GM21447 (cell line): ENCODE measurements around the gene CBARP.

Experiments
- ATAC-seq: cut with Tn5 transposase; IDR thresholded peaks from one replicate; pipeline ENCODE4 v1.9.1; 2021; ENCODE audit not compliant: unreplicated experiment

Gene CBARP

DNA sequence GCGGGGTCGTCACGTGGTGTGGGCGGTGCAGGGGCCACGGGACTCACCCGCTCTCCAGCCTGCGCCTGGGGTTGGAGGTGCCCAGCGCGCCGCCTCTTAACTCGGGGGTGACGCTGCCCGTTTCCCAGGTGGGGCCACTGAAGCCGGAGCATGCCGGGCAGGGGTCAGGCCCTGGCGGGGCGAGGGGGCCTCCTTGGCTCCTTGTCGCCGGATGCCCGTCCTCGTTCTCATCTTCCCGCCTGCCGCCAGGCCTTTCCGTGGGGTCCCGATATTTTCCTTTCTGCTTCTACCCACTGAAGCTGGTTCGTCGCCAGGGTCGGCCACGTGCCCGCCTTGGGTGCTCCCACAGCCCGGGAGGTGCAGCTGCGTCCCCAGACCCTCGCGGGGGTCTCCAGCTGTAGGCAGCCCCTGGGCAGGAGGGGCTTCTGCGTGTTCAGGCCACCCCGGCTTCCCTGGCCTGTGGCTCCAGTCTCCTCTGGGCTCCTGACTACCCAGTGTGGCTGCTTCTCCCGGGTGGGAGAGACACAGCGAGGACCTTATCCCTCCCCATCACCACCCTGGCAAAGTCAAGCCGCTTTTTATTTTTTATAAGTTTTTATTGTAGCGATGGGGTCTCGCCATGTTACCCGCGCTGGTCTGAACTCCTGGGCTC is 38.3 kb upstream of the CBARP start:
- no peak for ATAC-seq

DNA sequence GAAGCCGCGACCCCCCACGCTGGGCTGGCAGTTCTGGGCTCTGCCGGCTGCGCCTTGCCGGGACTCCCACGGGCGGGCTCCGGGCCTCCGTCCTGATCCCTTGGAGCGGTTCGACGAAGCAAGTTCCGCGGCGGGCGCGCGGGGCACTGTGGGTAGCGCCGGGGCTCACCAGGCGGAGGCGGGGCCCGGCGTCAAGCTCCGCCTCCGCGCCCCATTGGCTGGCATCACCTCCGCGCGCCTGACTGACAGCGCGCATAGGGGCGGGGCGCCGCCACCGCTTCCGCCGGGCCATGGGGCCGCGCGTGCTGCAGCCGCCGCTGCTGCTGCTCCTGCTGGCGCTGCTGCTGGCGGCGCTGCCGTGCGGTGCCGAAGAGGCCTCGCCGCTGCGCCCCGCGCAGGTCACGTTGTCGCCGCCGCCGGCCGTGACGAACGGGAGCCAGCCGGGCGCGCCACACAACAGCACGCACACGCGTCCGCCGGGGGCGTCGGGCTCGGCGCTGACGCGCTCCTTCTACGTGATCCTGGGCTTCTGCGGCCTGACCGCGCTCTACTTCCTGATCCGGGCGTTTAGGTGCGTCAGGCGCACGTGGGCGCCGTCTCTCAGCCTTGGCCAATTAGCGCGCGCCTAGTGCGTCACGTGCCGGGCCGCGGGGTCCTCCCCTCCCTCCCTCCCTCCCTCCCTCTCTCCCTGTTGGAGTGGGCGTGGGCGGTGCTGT is 37.6 kb upstream of the CBARP start, which contains the start of gene FAM174C:
Gene FAM174C, plus strand, starts transcription at position 271 of the 716 bp plus-strand sequence. Its CDS starts 20 bp downstream, at position 291.
- peak; percentile 68 for ATAC-seq

DNA sequence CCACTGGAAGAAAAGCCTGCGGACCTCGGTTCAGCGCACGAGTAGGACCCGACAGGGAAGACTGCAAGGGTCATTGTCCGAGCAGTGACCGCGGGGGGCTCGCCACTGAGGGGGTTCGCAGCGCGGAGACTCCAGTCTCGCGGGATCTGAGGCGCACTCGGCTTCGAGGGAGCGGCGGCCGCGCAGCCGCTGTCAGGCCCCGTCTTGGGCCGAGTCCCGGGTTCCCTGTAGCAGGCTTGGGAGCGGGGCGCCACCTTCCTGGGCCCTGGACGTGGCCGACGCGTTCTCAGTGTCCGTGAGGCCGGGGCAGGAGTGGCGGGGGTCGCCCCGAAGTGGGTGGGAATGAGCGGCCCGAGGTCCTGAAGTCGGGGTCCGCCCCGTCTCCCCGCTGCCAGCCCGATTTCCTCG is 37.1 kb upstream of the CBARP start:
- no peak for ATAC-seq

DNA sequence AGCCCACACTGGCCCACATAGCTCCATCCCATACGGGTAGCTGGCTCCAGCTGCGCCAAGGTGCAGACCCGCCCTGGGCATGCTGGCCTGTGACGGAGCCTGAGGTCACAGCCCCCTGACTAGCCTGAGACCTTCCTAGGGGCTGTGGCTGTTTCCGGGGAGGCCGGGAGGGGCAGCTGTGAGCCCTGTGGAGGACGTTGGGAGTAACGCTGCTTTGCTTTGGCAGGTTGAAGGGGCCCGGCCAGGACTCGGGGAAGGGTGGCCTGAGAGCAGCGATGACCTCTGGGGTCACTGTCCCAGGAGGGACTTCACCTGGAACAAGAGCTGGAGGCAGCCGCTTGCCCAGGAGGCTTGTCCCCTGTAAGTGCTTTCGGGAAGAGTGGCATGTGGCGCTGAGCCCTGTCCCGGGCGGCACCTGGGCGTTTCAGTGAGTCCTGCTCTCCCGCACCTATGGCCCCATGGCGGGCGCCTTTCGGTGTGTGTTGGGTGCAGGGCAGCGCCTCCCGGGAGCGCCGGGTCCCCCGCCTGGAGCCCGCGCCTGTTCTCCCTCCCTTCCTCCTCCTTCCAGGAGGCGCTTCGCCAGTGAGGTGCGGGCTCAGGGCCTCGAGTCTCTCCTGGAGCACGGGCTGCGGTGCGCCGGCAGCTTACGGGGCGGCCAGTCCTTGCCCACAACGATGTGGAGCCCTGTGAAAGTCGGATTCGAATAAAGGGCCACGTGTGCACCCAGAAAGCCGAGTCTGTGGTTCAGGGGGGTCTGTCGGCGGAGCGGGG is 36.5 kb upstream of the CBARP start:
- ATAC-seq, result no peak

DNA sequence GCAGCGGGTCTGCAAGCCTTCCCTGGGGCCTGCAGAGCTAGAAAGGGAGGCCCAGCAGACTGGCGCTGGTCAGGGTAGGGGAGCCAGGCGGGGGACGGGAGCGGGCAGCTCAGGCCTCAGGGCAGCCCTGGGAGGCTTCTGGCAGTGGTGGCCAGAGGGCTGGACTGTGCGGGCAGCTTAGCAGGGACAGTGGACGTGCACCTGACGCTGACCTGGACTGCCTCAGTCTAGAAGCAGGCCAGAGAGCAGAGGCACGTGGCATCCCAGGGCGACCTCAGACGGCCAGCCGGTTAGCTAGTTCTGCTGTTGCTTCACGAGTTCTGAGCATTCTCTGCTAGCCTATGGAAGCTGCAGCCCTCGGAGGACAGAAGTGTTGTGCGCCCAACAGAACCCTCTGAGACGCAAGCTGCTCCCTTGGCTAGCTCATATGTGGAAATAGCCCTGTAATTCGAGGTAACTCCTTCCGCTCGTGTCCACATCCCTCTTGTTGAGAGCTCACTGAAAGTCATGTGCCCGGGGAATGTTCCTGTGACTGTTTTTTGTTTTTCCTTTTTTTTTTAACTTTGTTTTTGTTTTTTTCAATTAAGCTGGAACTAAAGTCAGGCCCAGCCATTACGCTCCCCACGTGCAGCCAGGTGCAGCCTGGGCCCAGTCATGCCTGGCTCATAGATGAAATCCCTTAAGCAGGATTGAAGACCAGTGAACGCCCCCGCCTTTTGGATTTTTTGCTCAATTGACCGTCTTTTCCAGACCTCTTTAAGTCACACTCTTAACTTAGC is 35.6 kb upstream of the CBARP start:
- no peak for ATAC-seq

DNA sequence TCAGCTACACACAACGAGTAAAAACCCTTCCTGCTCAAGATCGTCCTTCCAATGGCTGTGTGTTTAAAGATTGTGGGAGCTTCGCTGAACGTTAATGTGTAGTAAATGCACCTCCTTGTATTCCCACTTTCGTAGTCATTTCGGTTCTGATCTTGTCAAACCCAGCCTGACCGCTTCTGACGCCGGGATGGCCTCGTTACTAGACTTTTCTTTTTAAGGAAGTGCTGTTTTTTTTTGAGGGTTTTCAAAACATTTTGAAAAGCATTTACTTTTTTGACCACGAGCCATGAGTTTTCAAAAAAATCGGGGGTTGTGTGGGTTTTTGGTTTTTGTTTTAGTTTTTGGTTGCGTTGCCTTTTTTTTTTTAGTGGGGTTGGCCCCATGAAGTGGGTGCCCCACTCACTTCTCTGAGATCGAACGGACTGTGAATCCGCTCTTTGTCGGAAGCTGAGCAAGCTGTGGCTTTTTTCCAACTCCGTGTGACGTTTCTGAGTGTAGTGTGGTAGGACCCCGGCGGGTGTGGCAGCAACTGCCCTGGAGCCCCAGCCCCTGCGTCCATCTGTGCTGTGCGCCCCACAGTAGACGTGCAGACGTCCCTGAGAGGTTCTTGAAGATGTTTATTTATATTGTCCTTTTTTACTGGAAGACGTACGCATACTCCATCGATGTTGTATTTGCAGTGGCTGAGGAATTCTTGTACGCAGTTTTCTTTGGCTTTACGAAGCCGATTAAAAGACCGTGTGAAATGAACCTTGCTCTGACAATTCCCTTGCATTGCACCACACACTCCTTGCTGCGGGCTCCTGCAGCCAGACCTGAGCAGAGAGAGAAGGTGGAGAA is 34.8 kb upstream of the CBARP start:
- no peak for ATAC-seq

DNA sequence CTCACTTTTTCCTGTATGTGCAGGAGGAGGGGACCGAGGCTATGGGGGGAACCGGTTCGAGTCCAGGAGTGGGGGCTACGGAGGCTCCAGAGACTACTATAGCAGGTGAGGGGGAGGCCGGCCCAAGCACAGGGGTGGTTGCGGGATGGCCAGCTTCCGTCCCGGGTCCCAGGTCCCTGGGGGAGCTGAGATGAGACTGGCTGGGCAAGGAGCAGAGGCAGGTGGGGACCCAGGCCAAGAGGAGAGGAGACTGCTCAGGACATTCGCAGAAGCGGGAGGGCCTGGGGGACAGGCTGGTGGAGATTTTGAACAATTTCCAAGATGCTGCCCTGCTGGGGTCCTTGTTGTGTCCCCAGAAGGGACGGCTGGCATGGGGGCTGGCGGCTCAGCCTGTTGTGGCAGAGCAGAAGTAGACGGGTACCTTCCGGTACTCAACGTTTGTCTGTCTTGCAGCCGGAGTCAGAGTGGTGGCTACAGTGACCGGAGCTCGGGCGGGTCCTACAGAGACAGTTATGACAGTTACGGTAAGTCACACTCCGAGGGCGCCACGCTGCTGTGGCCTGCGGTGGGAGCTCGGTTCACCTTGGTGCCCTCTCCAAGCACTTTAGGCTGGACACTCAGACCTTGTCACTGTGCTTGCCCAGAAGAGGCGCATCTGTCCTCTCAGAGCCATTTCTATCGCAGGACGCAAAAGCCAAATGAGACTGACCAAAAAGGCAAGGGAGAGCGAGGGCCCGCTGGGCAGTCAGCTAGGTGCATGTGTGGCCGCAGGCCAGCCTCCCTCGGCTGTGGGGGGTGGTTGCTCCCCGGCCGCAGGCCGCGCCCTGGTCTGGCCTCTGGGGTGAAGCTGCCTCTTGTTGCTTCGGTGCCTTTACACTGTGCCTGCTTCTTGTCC is 34.0 kb upstream of the CBARP start:
- ATAC-seq, result no peak

DNA sequence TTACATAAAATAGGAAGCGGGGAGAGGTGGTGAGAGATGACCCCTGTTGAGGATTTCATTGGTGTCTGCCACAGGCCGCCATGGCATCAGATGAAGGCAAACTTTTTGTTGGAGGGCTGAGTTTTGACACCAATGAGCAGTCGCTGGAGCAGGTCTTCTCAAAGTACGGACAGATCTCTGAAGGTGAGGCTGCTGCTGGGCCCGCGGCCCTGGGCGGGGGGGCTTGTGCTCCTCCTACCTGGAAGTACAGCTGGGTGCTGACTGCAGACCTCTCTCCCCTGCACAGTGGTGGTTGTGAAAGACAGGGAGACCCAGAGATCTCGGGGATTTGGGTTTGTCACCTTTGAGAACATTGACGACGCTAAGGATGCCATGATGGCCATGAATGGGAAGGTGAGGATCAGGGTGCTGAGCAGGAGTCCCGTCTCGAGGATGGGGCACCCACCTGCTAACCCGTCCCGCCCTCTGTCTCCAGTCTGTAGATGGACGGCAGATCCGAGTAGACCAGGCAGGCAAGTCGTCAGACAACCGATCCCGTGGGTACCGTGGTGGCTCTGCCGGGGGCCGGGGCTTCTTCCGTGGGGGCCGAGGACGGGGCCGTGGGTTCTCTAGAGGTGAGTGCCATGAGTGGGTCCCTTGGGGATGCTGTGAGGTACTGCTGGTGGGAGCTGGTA is 33.2 kb upstream of the CBARP start:
- ATAC-seq, result no peak

DNA sequence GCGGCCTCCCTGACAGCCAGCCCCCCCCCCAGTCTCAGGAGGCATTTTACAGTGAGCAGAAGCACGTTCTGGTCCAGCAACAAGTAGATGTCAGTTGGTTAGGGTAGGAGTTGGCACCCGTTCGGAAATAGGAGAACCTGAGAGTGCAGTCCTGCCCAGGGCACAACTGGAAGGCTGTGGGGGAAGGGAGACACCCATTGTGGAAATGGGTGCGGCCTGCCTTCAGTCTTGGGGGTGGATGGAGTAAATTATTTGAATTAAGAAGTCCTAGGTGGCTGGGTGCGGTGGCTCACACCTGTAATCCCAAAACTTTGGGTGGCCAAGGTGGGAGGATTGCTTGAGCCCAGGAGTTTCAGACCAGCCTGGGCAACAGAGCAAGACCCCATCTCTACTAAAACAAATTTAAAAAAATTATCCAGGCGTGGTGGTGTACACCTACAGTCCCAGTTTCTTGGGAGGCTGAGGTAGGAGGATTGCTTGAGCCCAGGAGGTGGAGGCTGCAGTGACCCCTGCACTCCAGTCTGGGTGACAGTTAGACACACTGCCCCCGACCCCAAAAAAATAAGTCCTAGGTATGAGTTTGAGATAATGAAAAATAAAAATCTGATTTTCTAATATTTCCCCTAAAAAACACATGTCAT is 32.5 kb upstream of the CBARP start:
- no peak for ATAC-seq

DNA sequence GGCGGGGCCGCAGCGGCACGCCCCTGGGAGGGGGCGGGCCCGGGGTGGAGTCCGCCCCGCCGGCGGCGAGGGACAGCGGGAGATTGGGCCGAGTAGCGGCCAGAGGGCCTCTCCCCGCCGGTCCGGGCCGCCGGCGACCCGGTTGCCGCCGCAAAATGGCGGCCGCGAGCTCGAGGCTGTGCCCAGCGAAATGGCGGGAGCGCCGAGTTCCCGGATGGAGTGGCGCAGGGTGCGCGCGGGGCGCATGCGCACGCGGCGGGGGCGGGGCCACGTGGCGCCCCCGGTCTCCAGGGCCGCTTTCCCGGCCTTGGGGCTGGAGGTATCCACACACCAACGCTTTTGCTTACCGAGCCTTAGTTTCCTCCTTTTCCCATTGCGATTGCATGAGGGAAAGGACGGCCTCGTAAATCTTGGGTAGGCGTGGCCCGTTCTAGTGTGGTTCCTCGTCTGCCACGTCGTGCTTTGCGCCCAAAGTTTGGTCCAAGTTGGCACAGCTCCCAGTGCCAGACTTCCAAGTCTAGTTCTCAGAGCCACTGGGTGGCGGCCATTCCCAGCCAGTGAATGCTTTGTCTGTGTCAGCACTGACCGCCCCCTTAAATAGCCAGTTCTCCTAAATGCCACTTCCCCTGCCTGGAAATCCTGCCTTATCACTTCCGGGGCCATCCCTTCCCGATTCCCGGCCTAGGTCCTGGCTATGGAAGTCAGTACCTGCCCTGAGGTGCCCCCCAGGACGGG is 31.8 kb upstream of the CBARP start:
- ATAC-seq, result peak; percentile 20

DNA sequence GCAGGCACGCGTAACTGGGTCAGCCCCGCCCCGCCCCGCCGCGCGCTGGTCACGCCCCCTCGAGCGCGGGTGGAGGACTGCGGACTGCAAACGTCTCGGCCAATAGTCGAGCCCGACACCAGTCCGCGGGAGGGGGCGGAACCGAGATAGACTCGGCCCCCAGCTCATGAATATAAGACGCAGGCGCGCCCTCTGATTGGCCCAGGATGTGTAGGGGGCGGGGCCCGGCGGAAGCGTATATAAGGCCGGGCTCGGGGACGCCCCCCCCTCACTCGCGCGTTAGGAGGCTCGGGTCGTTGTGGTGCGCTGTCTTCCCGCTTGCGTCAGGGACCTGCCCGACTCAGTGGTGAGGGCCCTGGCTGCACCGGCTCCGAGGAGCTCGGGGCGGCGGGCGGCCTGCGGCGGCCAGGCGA is 31.3 kb upstream of the CBARP start, which contains the start of gene CIRBP:
Gene CIRBP, plus strand, starts transcription at position 268 of the 413 bp plus-strand sequence. CDS start 1,602 bp downstream, outside the sequence.
- ATAC-seq, result peak; percentile 44

DNA sequence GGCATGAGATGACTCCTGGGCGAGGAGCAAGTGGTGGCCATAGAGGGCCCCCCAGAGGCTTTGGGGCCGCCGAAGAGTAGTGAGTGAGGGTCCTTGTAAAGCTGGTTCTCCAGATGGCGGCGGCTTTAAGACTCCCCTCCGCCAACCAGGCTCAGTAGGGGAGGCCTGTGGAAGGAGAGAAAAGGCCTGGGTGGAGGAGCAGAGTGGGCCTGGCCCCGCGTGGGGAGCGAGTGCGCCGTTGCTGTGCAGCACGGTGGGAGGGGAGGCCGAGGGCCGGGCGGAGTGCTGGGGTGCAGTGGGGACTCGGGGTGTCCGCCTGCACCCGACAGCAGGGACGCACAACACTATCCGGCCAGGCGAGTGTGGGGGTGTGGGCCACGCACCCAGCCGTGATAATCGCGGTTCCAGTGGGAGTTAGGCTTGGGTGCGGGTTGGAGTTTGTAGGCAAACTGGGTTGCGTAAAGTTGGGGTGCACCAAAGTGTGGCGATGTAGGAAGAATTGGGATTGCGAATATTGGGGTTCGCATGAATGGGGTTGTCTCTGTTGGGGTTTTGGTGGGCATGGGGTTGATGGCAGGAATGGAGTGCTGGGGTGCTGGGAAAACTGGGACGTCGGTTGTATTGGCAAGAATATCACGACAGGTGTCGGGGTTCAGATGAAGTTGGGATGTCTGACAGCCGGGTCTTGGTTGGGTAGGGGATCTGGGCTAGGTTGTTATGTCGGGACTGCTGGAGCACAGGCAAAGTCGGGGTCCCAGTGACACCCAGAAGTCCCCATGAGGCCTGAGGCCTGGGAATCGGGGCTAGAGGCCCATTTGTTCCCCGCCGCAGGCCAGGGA is 30.6 kb upstream of the CBARP start:
- no peak for ATAC-seq

DNA sequence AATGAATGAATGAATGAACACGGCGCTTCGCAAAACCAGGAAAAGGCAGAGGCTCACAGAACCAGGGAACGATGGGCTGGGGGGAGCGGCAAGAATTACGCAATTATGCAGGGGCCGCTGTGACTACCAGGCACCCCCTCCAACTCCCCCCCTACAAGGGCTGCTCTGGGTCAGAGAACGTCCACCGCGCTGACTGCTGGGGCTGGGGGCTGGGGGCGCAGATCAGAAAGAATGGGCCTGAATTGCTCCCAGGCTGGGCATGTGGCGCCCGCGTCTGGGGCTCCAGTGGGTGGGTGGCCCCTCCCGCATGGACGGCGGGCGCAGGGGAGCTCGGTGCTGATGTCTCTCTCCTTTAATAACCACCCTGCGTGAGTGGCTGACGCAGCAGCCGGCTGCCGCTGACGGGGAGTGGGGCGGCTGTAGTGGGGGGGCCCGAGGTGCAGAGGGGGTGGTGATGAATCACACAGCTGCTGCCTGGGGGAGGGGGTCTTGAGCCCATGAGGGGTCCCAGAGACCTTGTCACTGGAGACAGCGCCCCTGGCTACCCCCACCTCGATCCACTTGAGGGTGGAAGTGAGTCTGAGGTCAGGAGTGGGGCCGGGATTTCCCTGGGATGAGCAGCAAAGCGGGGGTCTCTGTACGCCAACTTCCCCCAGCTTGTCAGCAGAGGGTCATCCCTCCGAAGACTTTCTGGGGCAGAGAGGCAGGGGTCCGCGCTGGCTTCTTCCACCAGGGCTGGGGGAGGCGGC is 29.8 kb upstream of the CBARP start:
- ATAC-seq, result no peak

DNA sequence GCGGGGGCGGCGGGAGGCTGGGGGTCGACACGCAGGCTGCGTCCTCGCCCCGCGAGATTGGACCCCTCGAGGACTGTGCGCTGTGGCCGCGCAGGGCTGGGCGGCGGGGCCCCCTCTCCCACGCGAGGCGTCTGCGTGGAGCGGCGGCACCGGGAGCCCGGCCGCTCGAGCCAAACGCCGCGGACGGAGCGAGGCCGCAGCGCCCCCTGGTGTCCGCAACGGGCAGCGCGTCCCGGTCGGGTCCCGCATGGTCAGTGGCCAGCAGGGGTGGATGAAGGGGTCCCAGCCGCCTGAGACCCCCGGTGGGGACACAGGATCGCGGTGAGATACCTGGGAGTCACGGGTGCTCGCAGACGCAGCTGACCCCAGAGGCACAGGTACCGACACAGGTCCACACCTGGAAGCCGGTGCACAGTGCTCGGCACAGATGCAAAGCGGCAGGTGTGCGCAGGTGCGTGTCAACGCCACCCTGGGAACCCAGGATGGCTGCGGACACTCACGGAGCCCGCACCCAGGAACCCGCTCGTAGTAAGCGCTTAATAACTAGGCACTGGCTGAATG is 29.2 kb upstream of the CBARP start:
- no peak for ATAC-seq

DNA sequence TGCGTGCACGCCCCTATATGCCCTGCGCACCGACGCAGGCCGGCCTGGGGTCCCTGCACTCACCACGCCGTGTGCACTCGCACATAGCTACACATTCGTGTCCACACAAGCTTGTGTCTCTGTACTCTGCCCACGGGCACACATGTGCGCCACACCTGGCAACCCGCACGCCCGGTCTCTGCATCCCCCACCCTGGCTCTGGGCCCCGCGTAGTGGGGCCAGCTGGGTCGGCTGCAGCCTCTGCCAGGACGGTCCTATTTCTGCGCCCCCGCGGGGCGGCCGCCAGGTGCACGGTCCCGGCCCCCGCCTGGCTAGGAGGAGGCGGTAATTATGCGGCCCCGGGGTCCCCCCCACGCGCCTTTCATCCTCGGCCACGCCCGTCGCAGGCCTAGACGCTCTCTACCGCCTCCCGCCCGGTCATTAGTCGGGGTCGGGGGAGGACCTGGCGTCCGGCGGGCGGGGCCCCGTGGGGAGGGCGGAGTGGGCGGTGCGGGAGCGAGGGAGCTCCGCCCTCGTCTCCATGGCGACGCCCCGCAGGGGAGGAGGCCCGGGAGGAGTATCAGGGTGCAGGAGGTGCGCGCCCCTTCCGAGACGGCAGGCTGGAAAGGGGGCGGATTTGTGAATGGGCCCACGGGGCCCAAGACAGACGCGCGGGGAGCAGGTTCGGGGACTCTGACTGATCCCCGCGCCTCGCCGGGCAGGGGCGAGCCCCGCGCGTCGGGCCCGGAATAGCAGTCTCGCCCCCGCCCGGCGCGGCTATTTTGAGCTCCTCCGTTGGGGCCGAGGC is 28.5 kb upstream of the CBARP start:
- ATAC-seq, result no peak
